PC-9 (cell line): ENCODE results near the gene PDHA1.

Experiments
- CTCF ChIP-seq: fragments of 200-600 bp; sonication (generic); conservative IDR thresholded peaks from 2 replicates; pipeline ENCODE4 v1.6.1; 2017; ENCODE audit warnings: mixed run types, antibody characterized with exemption, mild to moderate bottlenecking, moderate library complexity
- EZH2 ChIP-seq: fragments of 200-600 bp; sonication (generic); IDR thresholded peaks from 2 replicates; pipeline ENCODE4 v1.8.0; 2017; ENCODE audit warnings: antibody characterized with exemption, low read depth

GRCh38 chrX:19370061-19370460, 26.3 kb downstream of the PDHA1 start:
- TF ChIP-seq CTCF, result no peak
- no peak for TF ChIP-seq EZH2
